Colonic mucosa (tissue), 4 donors: Measurements from ENCODE around the gene NT5C. TPM values are rescaled to one million over a fixed set of nuclear protein-coding genes. Genes with fewer than 3 reads are reported as not detected.

ENCODE experiments used
- DNase-seq: peaks from one replicate; pipeline ENCODE4 v3.0.0-alpha.2; 2020
- H3K27ac ChIP-seq: fragments of 200-600 bp; one replicate; pipeline ENCODE4 v1.8.0; 2021
- H3K27me3 ChIP-seq: fragments of 200-600 bp; one replicate; pipeline ENCODE4 v1.8.0; 2021
- H3K36me3 ChIP-seq: fragments of 200-600 bp; one replicate; pipeline ENCODE4 v1.8.0; 2021
- H3K4me1 ChIP-seq: fragments of 200-600 bp; one replicate; pipeline ENCODE4 v1.8.0; 2021; ENCODE audit warnings: mild to moderate bottlenecking
- H3K4me3 ChIP-seq: fragments of 200-600 bp; one replicate; pipeline ENCODE4 v1.8.0; 2021
- H3K9ac ChIP-seq, 2 donors: one replicate each; pipeline ENCODE4 v1.7.0; 2013; ENCODE audit warnings: control low read depth in 2 of 2, low read depth in 2 of 2, low read length in 2 of 2
- H3K9me3 ChIP-seq: fragments of 200-600 bp; one replicate; pipeline ENCODE4 v1.8.0; 2021
- intact Hi-C: fragments of 100-400 bp; cut with DNase I; formaldehyde crosslinking; loops from one replicate; pipeline ENCODE4 v1.14.1; 2022
- total RNA-seq, 2 donors: library from RNA; stranded (reverse); fragmentation: NEBNext Ultra II Directional in 1 of 2; extraction: Animal tissue kit (Norgen Biotek cat#: 25700) in 1 of 2; gene quantifications; one replicate each; pipeline ENCODE4 v1.2.1, GENCODE V29; 2021
- TF ChIP-seq, protein P1 (sequence below): fragments of 200-600 bp; IDR thresholded peaks from one replicate; pipeline ENCODE4 v1.8.0; 2022; ENCODE audit warnings: antibody characterized with exemption, mild to moderate bottlenecking
- donor health status: healthy.
- donor health status: DM: no; HTN: no; CAD: no.
- donor health status: DM: no; HTN: no; CAD: no.

NT5C gene
- total RNA-seq, 2 donors from 2014 or later: 72.3 to 94.9 TPM

DNA sequence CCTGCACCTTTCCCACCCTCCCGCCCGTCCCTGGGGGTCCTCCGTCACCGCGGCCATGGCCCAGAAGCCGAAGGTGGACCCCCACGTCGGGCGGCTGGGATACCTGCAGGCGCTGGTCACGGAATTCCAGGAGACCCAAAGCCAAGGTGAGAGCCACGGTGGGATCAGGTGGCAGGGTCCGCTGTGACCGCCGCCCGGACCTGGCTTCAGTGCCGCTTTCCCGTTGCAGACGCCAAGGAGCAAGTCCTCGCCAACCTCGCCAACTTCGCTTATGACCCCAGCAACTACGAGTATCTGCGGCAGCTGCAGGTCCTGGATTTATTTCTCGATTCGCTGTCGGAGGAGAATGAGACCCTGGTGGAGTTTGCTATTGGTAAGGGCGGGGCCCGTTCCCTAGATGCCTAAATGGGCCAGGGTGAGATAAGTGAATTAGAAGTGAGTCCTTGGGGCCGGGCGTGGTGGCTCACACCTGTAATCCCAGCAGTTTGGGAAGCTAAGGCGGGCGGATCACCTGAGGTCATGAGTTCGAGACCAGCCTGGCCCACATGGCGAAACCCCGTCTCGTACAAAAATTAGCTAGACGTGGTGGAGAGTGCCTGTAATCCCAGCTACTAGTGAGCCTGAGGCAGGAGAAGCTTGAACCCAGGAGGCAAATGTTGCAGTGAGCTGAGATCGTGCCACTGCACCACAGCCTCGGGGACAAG, 21.2 kb downstream of the NT5C start:
- peak overlapping the region; percentile 84 to 87 for H3K9ac ChIP-seq
- no peaks in the 10 kb centered on the region for H3K36me3 ChIP-seq
- no peaks in the 10 kb centered on the region for H3K27me3 ChIP-seq
- TF ChIP-seq, protein P1, sequence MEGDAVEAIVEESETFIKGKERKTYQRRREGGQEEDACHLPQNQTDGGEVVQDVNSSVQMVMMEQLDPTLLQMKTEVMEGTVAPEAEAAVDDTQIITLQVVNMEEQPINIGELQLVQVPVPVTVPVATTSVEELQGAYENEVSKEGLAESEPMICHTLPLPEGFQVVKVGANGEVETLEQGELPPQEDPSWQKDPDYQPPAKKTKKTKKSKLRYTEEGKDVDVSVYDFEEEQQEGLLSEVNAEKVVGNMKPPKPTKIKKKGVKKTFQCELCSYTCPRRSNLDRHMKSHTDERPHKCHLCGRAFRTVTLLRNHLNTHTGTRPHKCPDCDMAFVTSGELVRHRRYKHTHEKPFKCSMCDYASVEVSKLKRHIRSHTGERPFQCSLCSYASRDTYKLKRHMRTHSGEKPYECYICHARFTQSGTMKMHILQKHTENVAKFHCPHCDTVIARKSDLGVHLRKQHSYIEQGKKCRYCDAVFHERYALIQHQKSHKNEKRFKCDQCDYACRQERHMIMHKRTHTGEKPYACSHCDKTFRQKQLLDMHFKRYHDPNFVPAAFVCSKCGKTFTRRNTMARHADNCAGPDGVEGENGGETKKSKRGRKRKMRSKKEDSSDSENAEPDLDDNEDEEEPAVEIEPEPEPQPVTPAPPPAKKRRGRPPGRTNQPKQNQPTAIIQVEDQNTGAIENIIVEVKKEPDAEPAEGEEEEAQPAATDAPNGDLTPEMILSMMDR: no peak
- peaks cover 9% of the 10 kb centered on the region for H3K4me1 ChIP-seq
- H3K9me3 ChIP-seq: no peaks in the 10 kb centered on the region
- intact Hi-C loops: loop anchor here (5.0 kb wide), 2 partner anchors 62 to 92 kb away; no protein-coding TSS in a partner anchor
- peak; percentile 55 for DNase-seq
- peak overlapping the region; percentile 83 for H3K27ac ChIP-seq
- H3K4me3 ChIP-seq: peak overlapping the region; percentile 85

DNA sequence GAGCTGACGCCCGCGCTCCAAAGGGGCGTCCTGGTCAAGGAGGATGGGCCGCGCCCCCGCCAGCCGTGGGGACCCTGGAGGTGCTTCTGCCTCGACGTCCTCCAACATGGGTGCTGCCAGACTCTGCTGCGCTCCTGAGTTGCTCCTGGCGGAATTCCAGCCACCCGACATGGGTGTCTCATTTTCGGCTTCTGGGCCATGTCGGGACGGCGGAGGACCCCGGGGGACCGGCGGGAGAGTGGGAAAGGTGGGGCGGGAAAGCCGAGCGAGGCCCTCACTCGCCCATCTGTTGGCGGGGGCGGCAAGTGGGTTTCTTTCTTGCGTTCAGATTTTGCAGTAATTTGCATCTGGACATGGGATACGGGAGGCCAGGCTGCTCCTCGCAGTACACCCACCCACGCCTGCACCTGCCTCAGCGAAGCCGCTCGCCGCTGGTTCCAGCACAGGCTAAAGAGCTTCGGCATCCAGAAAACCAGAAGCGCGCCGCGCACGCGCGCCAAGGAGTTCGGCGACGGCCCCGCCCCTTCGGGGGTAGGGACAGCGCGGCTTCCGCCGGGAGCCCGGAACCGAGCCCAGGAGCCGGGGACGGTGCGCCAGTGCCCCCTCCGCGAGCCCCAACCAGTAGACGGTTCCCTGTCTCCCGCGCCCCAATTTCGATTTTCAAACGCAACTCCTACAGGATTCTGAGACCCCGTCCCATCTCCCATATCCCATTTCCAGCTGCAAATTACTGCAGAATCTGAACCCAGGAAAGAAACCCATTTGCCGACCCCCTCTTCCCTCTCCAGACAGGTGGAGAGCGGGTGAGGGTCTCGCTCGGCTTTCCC, 21.9 kb downstream of the NT5C start, which contains the start of gene ARMC7:
ARMC7 (plus strand) TSS at position 563 of the 827 bp plus-strand sequence. CDS start 320 bp downstream, outside the sequence.
- intact Hi-C loops: loop anchor here (5.0 kb wide), 3 partner anchors 37 to 93 kb away; no protein-coding TSS in a partner anchor
- TF ChIP-seq, protein P1: no peak

DNA sequence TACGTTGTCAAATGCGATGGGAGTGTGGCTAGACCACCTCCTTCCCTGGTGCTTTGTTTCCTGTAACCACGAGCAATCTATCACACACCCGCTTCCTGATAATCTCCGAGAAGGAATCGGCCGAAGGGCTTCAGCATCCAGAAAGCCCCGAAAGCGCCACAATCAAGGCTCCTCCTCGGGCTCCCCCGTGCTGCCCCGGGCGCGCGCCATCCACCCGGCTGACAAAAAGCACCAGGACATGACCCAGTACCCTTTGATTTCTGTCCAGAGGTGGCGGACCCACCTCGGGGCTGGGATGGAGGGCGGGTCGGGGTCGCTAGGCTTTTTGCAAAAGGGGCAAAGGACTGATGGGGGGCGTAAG, 22.5 kb downstream of the NT5C start:
- TF ChIP-seq, protein P1: no peak
- Histone ChIP-seq H3K36me3 (no peaks in the 10 kb centered on the region), H3K4me3 (peak overlapping the region; percentile 85), H3K9me3 (no peaks in the 10 kb centered on the region), H3K27ac (peak overlapping the region; percentile 83), H3K4me1 (peaks cover 9% of the 10 kb centered on the region), H3K27me3 (no peaks in the 10 kb centered on the region), H3K9ac (peak overlapping the region; percentile 84 to 87)
- no peak for DNase-seq
- intact Hi-C loops: loop anchor here (5.0 kb wide), 1 partner anchor 37 kb away; no protein-coding TSS in a partner anchor

More for the DNA sequence above, 21.9 kb downstream of the NT5C start, which contains the start of gene ARMC7:
- Histone ChIP-seq H3K36me3 (no peaks in the 10 kb centered on the region), H3K9ac (peak within 1 kb of the TSS; percentile 84 to 87), H3K9me3 (no peaks in the 10 kb centered on the region), H3K27me3 (no peaks in the 10 kb centered on the region), H3K27ac (peak within 1 kb of the TSS; percentile 83), H3K4me3 (peak within 1 kb of the TSS; percentile 85), H3K4me1 (peaks cover 9% of the 10 kb centered on the region)
- DNase-seq: peak; percentile 96

DNA sequence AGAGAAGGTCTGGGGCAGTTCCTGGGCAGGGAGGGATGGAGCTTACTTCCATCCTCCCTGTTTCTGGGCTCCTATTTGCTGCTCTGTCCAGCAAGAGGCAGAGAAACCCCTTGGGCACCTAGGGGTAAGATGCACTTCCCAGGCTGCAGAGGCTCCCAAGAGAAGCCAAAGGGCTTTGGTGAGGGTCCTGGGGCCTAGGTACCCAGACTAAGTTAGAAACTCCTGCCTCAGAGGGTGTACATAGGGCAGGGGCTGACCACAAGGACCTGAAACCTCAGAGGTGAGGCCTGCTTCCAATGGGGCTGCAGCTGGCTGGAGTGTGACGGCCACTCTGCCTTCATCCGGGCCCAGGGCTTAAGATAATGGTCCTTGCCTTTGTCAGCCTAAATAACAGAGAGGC, 23.3 kb downstream of the NT5C start:
- H3K4me3 ChIP-seq: no peak overlapping the region
- peaks cover 9% of the 10 kb centered on the region for H3K4me1 ChIP-seq
- intact Hi-C loops: loop anchor here (5.0 kb wide), 1 partner anchor 36 kb away; no protein-coding TSS in a partner anchor
- TF ChIP-seq, protein P1: no peak
- H3K36me3 ChIP-seq: no peaks in the 10 kb centered on the region
- H3K9ac ChIP-seq: no peak overlapping the region
- no peak for DNase-seq
- no peaks in the 10 kb centered on the region for H3K9me3 ChIP-seq
- H3K27me3 ChIP-seq: no peaks in the 10 kb centered on the region
- H3K27ac ChIP-seq: no peak overlapping the region
